H1 (cell line): ENCODE data around the gene KRT77. TPM values are rescaled to one million over a fixed set of nuclear protein-coding genes. Genes with fewer than 3 reads are reported as not detected.

Source experiments
- CTCF ChIA-PET: fragments of 300-600 bp; sonication (Branson Sonifier 250); formaldehyde crosslinking; loops from one replicate; lab custom pipeline; 2021; ENCODE audit not compliant: partially characterized antibody; lab: Charles Lee
- POLR2A ChIA-PET: fragments of 300-600 bp; sonication (Branson Sonifier 250); formaldehyde crosslinking; loops from one replicate; lab custom pipeline; 2021; ENCODE audit warnings: inconsistent platforms; ENCODE audit not compliant: partially characterized antibody; lab: Charles Lee
- DNase-seq, 2 experiments: peaks; one replicate each; pipeline versions ENCODE4 v3.0.0 to v3.0.0-alpha.2; 2010 to 2022; ENCODE audit warnings: low spot score in 2 of 2, low read depth in 1 of 2, mixed read lengths in 1 of 2
- FAIRE-seq: peaks from 2 replicates; lab custom pipeline; 2011; peaks lifted over from hg19 to GRCh38; lab: Jason Lieb, UNC
- H2AFZ ChIP-seq: 2 replicates; pipeline ENCODE4 v1.8.1; 2012; ENCODE audit warnings: low read length, inconsistent platforms
- H2AK5ac ChIP-seq: 2 replicates; pipeline ENCODE4 v1.6.1; 2013; ENCODE audit warnings: low read depth, low read length
- H2BK120ac ChIP-seq: replicated peaks from 2 replicates; pipeline ENCODE3; 2013; ENCODE audit warnings: low read depth, low read length, inconsistent platforms
- H2BK12ac ChIP-seq: 2 replicates; pipeline ENCODE4 v1.6.1; 2013; ENCODE audit warnings: low read depth, low read length
- H2BK15ac ChIP-seq: 2 replicates; pipeline ENCODE4 v1.6.1; 2013; ENCODE audit warnings: low read length
- H2BK20ac ChIP-seq: 2 replicates; pipeline ENCODE4 v1.6.1; 2013; ENCODE audit warnings: low read length
- H2BK5ac ChIP-seq: 2 replicates; pipeline ENCODE4 v1.6.1; 2013; ENCODE audit warnings: low read depth, low read length
- H3K14ac ChIP-seq: 2 replicates; pipeline ENCODE4 v1.6.1; 2013; ENCODE audit warnings: inconsistent platforms; ENCODE audit not compliant: insufficient read length
- H3K18ac ChIP-seq: 2 replicates; pipeline ENCODE4 v1.6.1; 2013; ENCODE audit warnings: low read length; ENCODE audit errors: extremely low read depth
- H3K23ac ChIP-seq: 2 replicates; pipeline ENCODE4 v1.6.1; 2013; ENCODE audit warnings: inconsistent platforms; ENCODE audit not compliant: insufficient read length
- H3K23me2 ChIP-seq: 2 replicates; pipeline ENCODE4 v1.6.1; 2013; ENCODE audit warnings: low read depth, low read length
- H3K27ac ChIP-seq: 2 replicates; pipeline ENCODE4 v1.6.1; 2011; ENCODE audit warnings: low read depth, low read length, inconsistent platforms
- H3K27me3 ChIP-seq, 4 experiments: replicated peaks in 1 of 4; 1 replicate in 1 of 4; 2 replicates in 3 of 4; pipeline versions ENCODE4 v1.6.1 to v1.8.1; 2011 to 2013; ENCODE audit warnings: low read length in 3 of 4, mild to moderate bottlenecking in 3 of 4, inconsistent platforms in 2 of 4, mixed read lengths in 2 of 4, moderate library complexity in 1 of 4; ENCODE audit not compliant: control insufficient read depth in 3 of 4, insufficient read depth in 3 of 4; ENCODE audit errors: extremely low read depth in 1 of 4
- H3K36me3 ChIP-seq, 4 experiments: 2 replicates each; pipeline versions ENCODE4 v1.6.1 to v1.8.1; 2011 to 2013; ENCODE audit warnings: mild to moderate bottlenecking in 4 of 4, low read length in 3 of 4, moderate library complexity in 2 of 4, control low read depth in 1 of 4, inconsistent platforms in 1 of 4; ENCODE audit not compliant: insufficient read depth in 4 of 4, control insufficient read depth in 2 of 4
- H3K4ac ChIP-seq: replicated peaks from 2 replicates; pipeline ENCODE3; 2013; ENCODE audit warnings: low read length, low read depth, mixed read lengths, inconsistent platforms; ENCODE audit not compliant: insufficient read length
- H3K4me1 ChIP-seq, 4 experiments: replicated peaks in 1 of 4; 1 replicate in 1 of 4; 2 replicates in 3 of 4; pipeline versions ENCODE4 v1.6.1 to v1.8.1; 2011 to 2013; ENCODE audit warnings: low read length in 3 of 4, inconsistent platforms in 2 of 4, mixed read lengths in 1 of 4; ENCODE audit not compliant: insufficient read depth in 4 of 4, control insufficient read depth in 3 of 4
- H3K4me2 ChIP-seq, 2 experiments: 2 replicates each; pipeline versions ENCODE4 v1.6.1 to v1.8.1; 2011 to 2013; ENCODE audit warnings: low read depth in 2 of 2, low read length in 2 of 2, control low read depth in 1 of 2, inconsistent platforms in 1 of 2, mild to moderate bottlenecking in 1 of 2; ENCODE audit not compliant: insufficient read depth in 1 of 2
- H3K4me3 ChIP-seq, 4 experiments: fragments of 200-600, 300-600 bp in 1 of 4; sonication (generic), shearing (Covaris generic), sonication (Bioruptor Twin) in 1 of 4; 2 replicates each; pipeline versions ENCODE4 v1.5.1 to v1.8.1; 2011 to 2016; ENCODE audit warnings: low read length in 4 of 4, low read depth in 3 of 4, control low read depth in 2 of 4, inconsistent platforms in 2 of 4, mild to moderate bottlenecking in 2 of 4, mixed read lengths in 1 of 4, moderate library complexity in 1 of 4; ENCODE audit not compliant: insufficient read depth in 2 of 4; ENCODE audit errors: extremely low read depth in 1 of 4
- H3K56ac ChIP-seq: replicated peaks from 2 replicates; pipeline ENCODE3; 2013; ENCODE audit warnings: low read depth, mild to moderate bottlenecking, mixed read lengths, low read length, inconsistent platforms; ENCODE audit not compliant: insufficient read length
- H3K79me1 ChIP-seq: 2 replicates; pipeline ENCODE4 v1.6.1; 2013; ENCODE audit warnings: low read depth, low read length, control low read depth
- H3K79me2 ChIP-seq, 2 experiments: 2 replicates each; pipeline versions ENCODE4 v1.6.1 to v1.8.1; 2012 to 2013; ENCODE audit warnings: low read length in 2 of 2, mild to moderate bottlenecking in 2 of 2, inconsistent platforms in 1 of 2; ENCODE audit not compliant: insufficient read depth in 2 of 2, control insufficient read depth in 1 of 2
- H3K9ac ChIP-seq, 4 experiments: replicated peaks in 1 of 4; 1 replicate in 1 of 4; 2 replicates in 3 of 4; pipeline versions ENCODE4 v1.6.1 to v1.8.1; 2011 to 2013; ENCODE audit warnings: low read depth in 3 of 4, low read length in 3 of 4, control low read depth in 2 of 4, mild to moderate bottlenecking in 2 of 4, moderate library complexity in 2 of 4, inconsistent platforms in 1 of 4; ENCODE audit errors: extremely low read depth in 1 of 4
- H3K9me3 ChIP-seq, 2 experiments: 2 replicates each; pipeline versions ENCODE4 v1.6.1 to v1.8.1; 2012 to 2013; ENCODE audit warnings: mild to moderate bottlenecking in 2 of 2, moderate library complexity in 2 of 2, control low read depth in 1 of 2, inconsistent platforms in 1 of 2, low read depth in 1 of 2, low read length in 1 of 2, mixed read lengths in 1 of 2; ENCODE audit not compliant: insufficient read depth in 2 of 2
- H4K20me1 ChIP-seq, 2 experiments: replicated peaks in 1 of 2; 2 replicates each; pipeline versions ENCODE3 to v1.8.1; 2011 to 2013; ENCODE audit warnings: inconsistent platforms in 2 of 2, low read length in 2 of 2, mild to moderate bottlenecking in 1 of 2; ENCODE audit not compliant: insufficient read depth in 2 of 2, control insufficient read depth in 1 of 2
- H4K5ac ChIP-seq: 2 replicates; pipeline ENCODE4 v1.6.1; 2013; ENCODE audit warnings: low read length, low read depth, mixed read lengths, inconsistent platforms; ENCODE audit not compliant: insufficient read length
- H4K8ac ChIP-seq: 2 replicates; pipeline ENCODE4 v1.8.0; 2013; ENCODE audit warnings: mild to moderate bottlenecking, moderate library complexity, low read length, inconsistent platforms; ENCODE audit not compliant: insufficient read depth; ENCODE audit errors: extremely low read depth
- H4K91ac ChIP-seq: replicated peaks from 2 replicates; pipeline ENCODE3; 2013; ENCODE audit warnings: low read length, mixed read lengths, inconsistent platforms; ENCODE audit not compliant: insufficient read length
- EP300 ChIP-seq, 2 experiments: IDR thresholded peaks; 1 replicate in 1 of 2; 2 replicates in 1 of 2; pipeline ENCODE4 v1.6.1; 2011 to 2012; ENCODE audit warnings: low read depth in 2 of 2, low read length in 2 of 2, mild to moderate bottlenecking in 2 of 2, borderline replicate concordance in 1 of 2, inconsistent platforms in 1 of 2, moderate library complexity in 1 of 2
- RFX5 ChIP-seq: IDR thresholded peaks from 2 replicates; pipeline ENCODE4 v1.6.1; 2011; ENCODE audit warnings: low read depth, low read length, improper control_type of control experiment, borderline replicate concordance
- SIN3A ChIP-seq, 2 experiments: IDR thresholded peaks in 1 of 2; conservative IDR thresholded peaks in 1 of 2; 2 replicates each; pipeline ENCODE4 v1.6.1; 2011 to 2012; ENCODE audit warnings: low read length in 2 of 2, improper control_type of control experiment in 1 of 2, low read depth in 1 of 2, mild to moderate bottlenecking in 1 of 2
- SIX5 ChIP-seq: IDR thresholded peaks from 2 replicates; pipeline ENCODE4 v1.6.1; 2011; ENCODE audit warnings: mild to moderate bottlenecking, low read depth, low read length
- ZNF274 ChIP-seq: IDR thresholded peaks from 2 replicates; pipeline ENCODE4 v1.7.0; 2012; ENCODE audit warnings: low read length, borderline replicate concordance; ENCODE audit errors: extremely low read depth
- WGBS, 2 experiments: shearing (Covaris generic) in 1 of 2; methylation state at CpG; one replicate each; pipeline versions ENCODE4 v1.1.6 to v1.1.7; 2013 to 2015; ENCODE audit warnings: low lambda C conversion rate in 2 of 2, mixed read lengths in 2 of 2, inconsistent platforms in 1 of 2, low coverage in 1 of 2, missing lambda C conversion rate in 1 of 2; ENCODE audit not compliant: insufficient replicate concordance in 2 of 2, insufficient coverage in 1 of 2, insufficient read length in 1 of 2; ENCODE audit errors: extremely low coverage in 1 of 2, missing lambda C conversion rate in 1 of 2; 5-methylcytosine and 5-hydroxymethylcytosine counted together
- polyA plus RNA-seq, 7 experiments: library from polyadenylated mRNA; depleted of rRNA in 3 of 7; stranded (reverse) in 5 of 7; unstranded in 2 of 7; fragments of >200 nt in 5 of 7; fragments of 200-250 nt in 2 of 7; gene quantifications; 1 replicate in 5 of 7; 2 replicates in 1 of 7; 4 replicates in 1 of 7; pipeline versions ENCODE4 v1.2.1 to v1.2.3, GENCODE V29; 2011 to 2013; ENCODE audit warnings: missing spikeins in 2 of 7, mixed read lengths in 2 of 7
- total RNA-seq: library from RNA; stranded (reverse); fragmentation: NEBNext Ultra II Directional; extraction: Animal tissue kit (Norgen Biotek cat#: 25700); gene quantifications from 2 replicates; pipeline ENCODE4 v1.2.1, GENCODE V29; 2021

KRT77 gene
- total and polyA plus RNA-seq, 2 of the 8 experiments (the other 6 are each of a cell fraction or from before 2014, with no cell fraction given): 0.02 TPM; not detected in 1

DNA sequence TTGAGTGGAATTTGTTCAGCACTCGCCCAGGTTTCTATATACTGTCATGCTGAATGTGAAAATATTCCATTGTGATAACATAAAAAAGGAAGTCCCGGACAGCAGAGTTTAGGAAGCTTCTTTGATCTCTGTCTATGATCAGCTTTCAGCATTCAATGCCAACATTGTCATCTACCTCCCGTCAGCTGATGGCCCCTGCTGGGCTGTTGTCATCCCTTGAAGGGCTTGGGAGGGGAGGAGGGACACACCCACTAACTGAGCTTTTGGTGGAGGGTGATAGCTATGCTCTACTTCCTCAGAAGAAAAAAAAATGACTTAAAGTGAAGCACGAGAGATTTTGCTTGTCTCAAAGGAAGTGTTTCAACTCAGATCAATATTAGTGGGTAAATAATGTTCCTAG lies 4.7 kb upstream of the KRT77 start:
- Histone ChIP-seq H3K4me1 (no peaks in the 10 kb centered on the region), H3K4me2 (no peak overlapping the region), H3K36me3 (no peaks in the 10 kb centered on the region), H2AK5ac (no peak overlapping the region), H3K14ac (no peak overlapping the region), H4K5ac (no peak overlapping the region), H3K9ac (no peak overlapping the region), H3K56ac (no peak overlapping the region)
- WGBS, 2 experiments: 83% methylated on average over 4 of the region's 4 CpGs; no CpG with 5 or more reads in 1 of the 2 experiments
- FAIRE-seq: no peak
- no peak for TF ChIP-seq SIX5
- no peak for TF ChIP-seq RFX5
- TF ChIP-seq SIN3A (conservative IDR thresholded peaks at IDR 0.05 in 1 of 2, IDR thresholded peaks at IDR 0.05 in 1 of 2; ENCODE audit: low read depth in 1 of 2, low read length in 2 of 2): peak; percentile 64 to 72; a peak in 1 of 4 replicates
- TF ChIP-seq EP300 (IDR thresholded peaks at IDR 0.05; ENCODE audit: borderline replicate concordance in 1 of 2, low read depth in 2 of 2, low read length in 2 of 2): no peak
- TF ChIP-seq ZNF274: no peak
- TF ChIP-seq, all 59 proteins: peak for 1
- H4K8ac ChIP-seq: no peak overlapping the region
- CTCF ChIA-PET: interaction anchor here (0.7 to 3.4 kb wide), 12 partner anchors 10 to 312 kb away, joined by 3 to 23 read pairs (median 4); no protein-coding TSS in a partner anchor
- no peak overlapping the region for H3K18ac ChIP-seq
- H2BK5ac ChIP-seq: no peak overlapping the region
- H3K27ac ChIP-seq: no peak overlapping the region
- H3K23me2 ChIP-seq: no peaks in the 10 kb centered on the region
- no peaks in the 10 kb centered on the region for H4K20me1 ChIP-seq
- no peak overlapping the region for H2BK15ac ChIP-seq
- no peak overlapping the region for H3K4me3 ChIP-seq
- H2BK20ac ChIP-seq: no peak overlapping the region
- no peaks in the 10 kb centered on the region for H3K79me2 ChIP-seq
- peaks cover 0 to 3% (median 1%) of the 10 kb centered on the region in 4 experiments; a peak in 4 of 7 replicates for H3K27me3 ChIP-seq
- H2BK120ac ChIP-seq: no peak overlapping the region
- H3K79me1 ChIP-seq: no peaks in the 10 kb centered on the region
- no peak overlapping the region for H3K4ac ChIP-seq
- DNase-seq: no peak
- no peak overlapping the region for H3K23ac ChIP-seq
- H3K9me3 ChIP-seq: no peaks in the 10 kb centered on the region
- H2AFZ ChIP-seq: no peak overlapping the region
- POLR2A ChIA-PET: interaction anchor here (0.6 kb wide), 1 partner anchor 13 kb away, joined by 3 read pairs; no protein-coding TSS in a partner anchor
- H4K91ac ChIP-seq: no peak overlapping the region
- H2BK12ac ChIP-seq: no peak overlapping the region
